Breast epithelium (tissue), 3 donors: ENCODE data around the gene HNRNPF.

Experiments used
- POLR2A ChIP-seq: fragments of 450-650 bp; IDR thresholded peaks from one replicate; pipeline ENCODE4 v1.6.1; 2016; ENCODE audit warnings: antibody characterized with exemption, mild to moderate bottlenecking, moderate library complexity
- TF ChIP-seq, protein P1 (sequence below), 3 donors: fragments of 450-650 bp; IDR thresholded peaks; one replicate each; pipeline ENCODE4 v1.5.1; 2016 to 2017; ENCODE audit warnings: antibody characterized with exemption in 3 of 3, mild to moderate bottlenecking in 3 of 3, moderate library complexity in 3 of 3

DNA sequence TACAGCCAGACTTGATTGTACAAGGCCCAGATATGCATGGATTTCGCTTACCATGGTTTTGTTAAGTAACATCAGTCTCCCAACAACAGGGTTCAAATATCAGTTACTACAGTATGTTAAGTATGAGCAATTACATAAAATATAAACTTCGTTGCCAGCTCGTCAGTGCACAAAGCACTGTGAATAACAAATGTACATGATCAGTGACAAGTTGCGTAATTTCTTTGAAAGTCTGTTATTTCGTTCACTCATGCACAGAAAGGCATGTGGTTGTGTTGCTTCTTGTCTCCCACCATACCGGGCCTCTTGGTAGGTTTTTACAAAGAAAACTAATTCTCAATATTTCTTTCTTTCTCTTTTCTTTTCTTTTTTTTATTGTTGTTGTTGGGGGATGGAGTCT is 15.4 kb upstream of the HNRNPF start:
- TF ChIP-seq POLR2A, result no peak
- TF ChIP-seq, protein P1, sequence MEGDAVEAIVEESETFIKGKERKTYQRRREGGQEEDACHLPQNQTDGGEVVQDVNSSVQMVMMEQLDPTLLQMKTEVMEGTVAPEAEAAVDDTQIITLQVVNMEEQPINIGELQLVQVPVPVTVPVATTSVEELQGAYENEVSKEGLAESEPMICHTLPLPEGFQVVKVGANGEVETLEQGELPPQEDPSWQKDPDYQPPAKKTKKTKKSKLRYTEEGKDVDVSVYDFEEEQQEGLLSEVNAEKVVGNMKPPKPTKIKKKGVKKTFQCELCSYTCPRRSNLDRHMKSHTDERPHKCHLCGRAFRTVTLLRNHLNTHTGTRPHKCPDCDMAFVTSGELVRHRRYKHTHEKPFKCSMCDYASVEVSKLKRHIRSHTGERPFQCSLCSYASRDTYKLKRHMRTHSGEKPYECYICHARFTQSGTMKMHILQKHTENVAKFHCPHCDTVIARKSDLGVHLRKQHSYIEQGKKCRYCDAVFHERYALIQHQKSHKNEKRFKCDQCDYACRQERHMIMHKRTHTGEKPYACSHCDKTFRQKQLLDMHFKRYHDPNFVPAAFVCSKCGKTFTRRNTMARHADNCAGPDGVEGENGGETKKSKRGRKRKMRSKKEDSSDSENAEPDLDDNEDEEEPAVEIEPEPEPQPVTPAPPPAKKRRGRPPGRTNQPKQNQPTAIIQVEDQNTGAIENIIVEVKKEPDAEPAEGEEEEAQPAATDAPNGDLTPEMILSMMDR (IDR thresholded peaks at IDR 0.05), result no peak
